Measurements from ENCODE around the gene CRELD2.

CRELD2 gene

DNA sequence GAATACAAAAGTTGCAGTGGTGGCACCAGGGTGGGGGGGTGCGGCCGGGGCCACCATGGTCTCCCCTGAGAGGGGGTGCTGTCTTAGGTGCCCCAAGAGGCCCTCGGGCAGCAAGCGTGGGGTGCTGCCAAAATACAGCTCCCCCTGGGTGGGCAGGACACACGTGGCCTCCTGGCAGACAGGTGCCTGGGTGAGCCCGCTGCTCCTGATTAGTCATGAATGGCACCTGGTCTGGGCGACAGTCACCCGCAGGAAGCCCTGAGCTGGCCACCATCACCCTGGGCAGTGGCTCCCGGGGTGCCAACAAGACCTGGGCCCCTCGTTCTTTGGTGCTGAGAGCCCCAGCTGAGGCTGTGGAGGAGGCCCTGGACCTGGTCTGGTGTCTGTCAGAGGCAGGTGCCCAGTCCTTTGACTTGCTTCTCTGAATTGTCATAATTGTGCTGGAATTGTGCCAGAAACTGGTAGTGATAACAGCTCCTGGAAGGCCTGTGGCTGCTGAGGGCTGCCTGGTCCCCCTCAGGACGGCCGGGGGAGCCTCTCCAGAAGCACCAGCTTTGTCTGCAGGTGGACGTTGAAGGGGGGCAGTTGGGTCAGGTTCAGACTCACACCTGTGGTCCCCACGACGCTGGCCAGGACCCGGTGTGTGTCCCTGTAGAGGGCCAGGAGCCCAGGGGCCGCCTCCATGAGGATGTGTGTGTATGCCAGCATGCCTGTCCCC lies 15.0 kb upstream of the CRELD2 start:
- H3K4me3 ChIP-seq (ENCODE audit: control insufficient read depth, low read depth, low read length) = no peak overlapping the region
- TF ChIP-seq CTCF (IDR thresholded peaks at IDR 0.05; ENCODE audit: control insufficient read depth, insufficient read depth, low read depth, low read length, missing control alignments) = no peak
- no peak for DNase-seq (ENCODE audit: low read depth)

GRCh38 chr22:49904040-49904369 lies 14.4 kb upstream of the CRELD2 start:
- H3K4me3 ChIP-seq (ENCODE audit: control insufficient read depth, low read depth, low read length) = no peak overlapping the region
- TF ChIP-seq CTCF (IDR thresholded peaks at IDR 0.05; ENCODE audit: control insufficient read depth, insufficient read depth, low read depth, low read length, missing control alignments) = no peak
- DNase-seq (ENCODE audit: low read depth) = no peak

DNA sequence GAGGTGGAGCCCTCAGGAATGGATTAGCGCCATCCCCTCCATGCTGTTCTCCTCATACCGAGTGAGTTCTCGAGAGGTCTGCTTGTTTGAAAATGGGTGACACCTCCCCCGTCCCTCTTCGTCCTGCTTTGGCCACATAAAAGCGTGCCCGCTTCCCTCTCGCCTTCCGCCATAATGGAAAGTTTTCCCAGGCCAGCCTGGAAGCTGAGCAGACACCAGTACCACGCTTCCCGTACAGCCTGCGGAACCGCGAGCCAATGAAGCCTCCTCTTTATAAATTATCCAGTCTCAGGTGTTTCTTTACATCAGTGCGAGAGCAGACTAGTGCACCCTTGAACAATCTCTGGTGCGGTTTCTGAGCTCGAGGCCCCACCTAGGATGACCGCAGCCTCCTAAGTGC lies 13.0 kb upstream of the CRELD2 start:
- H3K4me3 ChIP-seq (ENCODE audit: control insufficient read depth, low read depth, low read length) = no peak overlapping the region
- no peak for TF ChIP-seq CTCF (IDR thresholded peaks at IDR 0.05; ENCODE audit: control insufficient read depth, insufficient read depth, low read depth, low read length, missing control alignments)
- DNase-seq (ENCODE audit: low read depth) = no peak

GRCh38 chr22:49906071-49906798 lies 12.2 kb upstream of the CRELD2 start:
- DNase-seq (ENCODE audit: low read depth) = no peak
- TF ChIP-seq CTCF (IDR thresholded peaks at IDR 0.05; ENCODE audit: control insufficient read depth, insufficient read depth, low read depth, low read length, missing control alignments) = no peak
- H3K4me3 ChIP-seq (ENCODE audit: control insufficient read depth, low read depth, low read length) = no peak overlapping the region

- no peak for TF ChIP-seq CTCF (IDR thresholded peaks at IDR 0.05; ENCODE audit: control insufficient read depth, insufficient read depth, low read depth, low read length, missing control alignments)
These were observed 11.6 kb upstream of the CRELD2 start for GRCh38 chr22:49906799-49907290.

DNA sequence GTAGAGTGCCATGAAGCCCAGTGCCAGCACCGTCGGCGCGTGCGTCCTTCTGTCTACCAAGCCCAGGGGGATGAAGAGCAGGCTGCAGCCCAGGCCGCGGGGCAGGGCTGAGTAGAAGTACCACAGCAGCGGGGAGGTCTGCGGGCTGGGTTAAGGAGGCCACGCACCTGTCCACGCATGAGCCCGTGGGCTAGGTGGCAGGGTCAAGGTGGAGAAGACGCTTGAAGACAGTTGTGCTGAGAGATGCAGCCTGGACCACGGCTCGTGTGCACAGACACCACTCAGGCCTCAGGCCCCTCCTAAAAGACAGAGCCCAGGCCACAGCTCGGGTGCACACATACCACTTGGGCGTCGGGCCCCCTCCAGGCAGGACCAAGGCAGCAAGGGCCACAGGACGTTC lies 10.6 kb upstream of the CRELD2 start:
- no peak for DNase-seq (ENCODE audit: low read depth)
- no peak overlapping the region for H3K4me3 ChIP-seq (ENCODE audit: control insufficient read depth, low read depth, low read length)
- no peak for TF ChIP-seq CTCF (IDR thresholded peaks at IDR 0.05; ENCODE audit: control insufficient read depth, insufficient read depth, low read depth, low read length, missing control alignments)

More at GRCh38 chr22:49906799-49907290, 11.6 kb upstream of the CRELD2 start:
- H3K4me3 ChIP-seq (ENCODE audit: control insufficient read depth, low read depth, low read length) = no peak overlapping the region
- no peak for DNase-seq (ENCODE audit: low read depth)
